ENCODE measurements around the gene NFATC3. TPM values are rescaled to one million over a fixed set of nuclear protein-coding genes. Genes with fewer than 3 reads are reported as not detected.
"Not testable (repeated sequence)": the region's sequence is repeated elsewhere in the genome, so short reads cannot be mapped to it uniquely, and the experiment has no call there.

The NFATC3 gene
- total RNA-seq, 1 experiment from 2014 or later, result 12.1 TPM

DNA sequence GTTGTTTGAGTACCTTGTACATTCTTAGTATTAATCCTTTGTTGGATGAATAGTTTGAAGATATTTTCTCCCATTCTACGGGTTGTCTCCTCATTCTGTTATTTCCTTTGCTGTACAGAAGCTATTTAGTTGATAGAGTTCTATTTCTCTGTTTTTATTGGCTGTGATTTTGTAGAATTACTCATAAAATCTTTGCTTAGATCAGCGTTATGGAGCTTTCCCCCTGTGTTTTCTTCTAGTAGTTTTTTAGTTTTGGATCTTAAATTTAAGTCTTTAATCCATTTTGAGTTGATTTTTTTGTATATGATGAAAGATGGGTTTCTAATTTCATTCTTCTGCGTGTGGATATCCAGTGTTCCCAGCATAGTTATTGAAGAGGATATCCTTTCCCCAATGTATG, 45.4 kb downstream of the NFATC3 start:
- Histone ChIP-seq H3K4me2 (ENCODE audit: low read length) (no peak overlapping the region), H3K4me3 (ENCODE audit: low read length) (no peak overlapping the region), H3K27me3 (ENCODE audit: low read length) (no peaks in the 10 kb centered on the region), H3K4me1 (ENCODE audit: insufficient read depth, low read length) (peaks cover 16% of the 10 kb centered on the region), H3K9ac (ENCODE audit: low read length) (no peak overlapping the region), H3K9me2 (replicated peaks; ENCODE audit: low read length) (no peaks in the 10 kb centered on the region), H3K27ac (ENCODE audit: low read length) (no peak overlapping the region), H3K79me2 (ENCODE audit: low read length) (no peaks in the 10 kb centered on the region), H2AFZ (ENCODE audit: low read length) (no peak overlapping the region), H3K9me3 (ENCODE audit: low read length) (no peaks in the 10 kb centered on the region), H4K20me1 (ENCODE audit: low read length) (no peaks in the 10 kb centered on the region), H3K36me3 (ENCODE audit: low read depth, low read length) (no peaks in the 10 kb centered on the region; the same call in 1 of the 2 replicates), H3F3A (ENCODE audit: low read length, unreplicated experiment) (no peaks in the 10 kb centered on the region)
- intact Hi-C loops (cut with micrococcal nuclease), result no loop called here
- TF ChIP-seq EZH2 (IDR thresholded peaks at IDR 0.05; ENCODE audit: low read length, unreplicated experiment) (no peak), EZH2phosphoT487 (IDR thresholded peaks at IDR 0.05; ENCODE audit: borderline replicate concordance, low read length) (no peak)
- TF ChIP-seq, protein P1, sequence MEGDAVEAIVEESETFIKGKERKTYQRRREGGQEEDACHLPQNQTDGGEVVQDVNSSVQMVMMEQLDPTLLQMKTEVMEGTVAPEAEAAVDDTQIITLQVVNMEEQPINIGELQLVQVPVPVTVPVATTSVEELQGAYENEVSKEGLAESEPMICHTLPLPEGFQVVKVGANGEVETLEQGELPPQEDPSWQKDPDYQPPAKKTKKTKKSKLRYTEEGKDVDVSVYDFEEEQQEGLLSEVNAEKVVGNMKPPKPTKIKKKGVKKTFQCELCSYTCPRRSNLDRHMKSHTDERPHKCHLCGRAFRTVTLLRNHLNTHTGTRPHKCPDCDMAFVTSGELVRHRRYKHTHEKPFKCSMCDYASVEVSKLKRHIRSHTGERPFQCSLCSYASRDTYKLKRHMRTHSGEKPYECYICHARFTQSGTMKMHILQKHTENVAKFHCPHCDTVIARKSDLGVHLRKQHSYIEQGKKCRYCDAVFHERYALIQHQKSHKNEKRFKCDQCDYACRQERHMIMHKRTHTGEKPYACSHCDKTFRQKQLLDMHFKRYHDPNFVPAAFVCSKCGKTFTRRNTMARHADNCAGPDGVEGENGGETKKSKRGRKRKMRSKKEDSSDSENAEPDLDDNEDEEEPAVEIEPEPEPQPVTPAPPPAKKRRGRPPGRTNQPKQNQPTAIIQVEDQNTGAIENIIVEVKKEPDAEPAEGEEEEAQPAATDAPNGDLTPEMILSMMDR (conservative IDR thresholded peaks at IDR 0.05; ENCODE audit: low read depth, low read length), result no peak
- BruUV-seq (replicated peaks), result no TSS peak
- DNase-seq (no peak), ATAC-seq (no peak)
- POLR2A ChIA-PET (ENCODE audit: unreplicated experiment), result no interaction called here
- CTCF ChIA-PET, result no interaction called here

DNA sequence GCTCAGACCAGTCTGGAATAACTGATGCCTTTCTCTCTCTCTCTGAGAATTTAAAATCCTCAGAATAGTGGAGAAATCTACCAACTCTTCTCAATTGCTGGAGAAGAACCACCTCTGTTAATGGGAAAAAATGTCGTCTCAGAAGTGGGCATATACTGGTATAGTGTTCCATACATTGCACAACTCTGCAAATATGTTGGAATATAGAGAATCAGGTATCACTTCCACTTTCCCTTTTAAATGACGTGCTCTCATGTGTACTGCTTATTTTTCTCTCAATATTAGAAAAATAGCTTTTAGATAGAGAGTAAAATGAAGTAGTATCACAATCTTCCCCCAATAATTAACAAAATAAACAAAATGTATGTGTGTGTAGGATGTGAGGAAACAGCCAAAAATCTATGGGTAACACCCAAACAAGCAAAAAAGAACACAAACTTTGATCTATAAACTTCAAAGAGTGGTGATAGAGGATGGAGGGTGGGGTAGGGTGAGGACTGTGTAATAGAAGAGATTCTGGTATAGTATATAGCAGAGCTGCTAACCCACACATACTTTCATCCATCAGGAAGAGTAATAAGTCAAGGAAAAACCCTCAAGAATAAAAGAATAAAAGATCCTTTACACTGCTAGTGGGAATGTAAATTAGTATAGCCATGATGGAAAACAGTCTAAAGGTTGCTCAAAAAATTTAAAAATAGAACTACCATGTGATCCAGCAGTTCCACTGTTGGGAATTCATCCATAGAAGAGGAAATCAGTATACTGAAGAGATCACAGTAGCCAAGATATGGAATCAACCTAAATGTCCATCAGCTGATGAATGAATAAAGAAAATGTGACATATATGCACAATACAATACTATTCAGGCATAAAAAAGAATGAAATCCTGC, 46.9 kb downstream of the NFATC3 start:
- H4K20me1 ChIP-seq (ENCODE audit: low read length), result no peaks in the 10 kb centered on the region
- DNase-seq, result no peak
- CTCF ChIA-PET, result no interaction called here
- H3K27ac ChIP-seq (ENCODE audit: low read length), result no peak overlapping the region
- H3K79me2 ChIP-seq (ENCODE audit: low read length), result no peaks in the 10 kb centered on the region
- intact Hi-C loops (cut with micrococcal nuclease), result no loop called here
- no peak overlapping the region for H3K4me2 ChIP-seq (ENCODE audit: low read length)
- H3K9me2 ChIP-seq (replicated peaks; ENCODE audit: low read length), result no peaks in the 10 kb centered on the region
- H3K4me1 ChIP-seq (ENCODE audit: insufficient read depth, low read length), result peaks cover 16% of the 10 kb centered on the region
- H3F3A ChIP-seq (ENCODE audit: low read length, unreplicated experiment), result no peaks in the 10 kb centered on the region
- no peak for ATAC-seq
- H2AFZ ChIP-seq (ENCODE audit: low read length), result no peak overlapping the region
- no peaks in the 10 kb centered on the region for H3K27me3 ChIP-seq (ENCODE audit: low read length)
- no peaks in the 10 kb centered on the region for H3K36me3 ChIP-seq (ENCODE audit: low read depth, low read length)
- H3K4me3 ChIP-seq (ENCODE audit: low read length), result no peak overlapping the region
- BruUV-seq (replicated peaks), result no TSS peak
- H3K9me3 ChIP-seq (ENCODE audit: low read length), result no peaks in the 10 kb centered on the region
- POLR2A ChIA-PET (ENCODE audit: unreplicated experiment), result no interaction called here
- TF ChIP-seq, protein P1 (conservative IDR thresholded peaks at IDR 0.05; ENCODE audit: low read depth, low read length), result no peak
- TF ChIP-seq EZH2phosphoT487 (IDR thresholded peaks at IDR 0.05; ENCODE audit: borderline replicate concordance, low read length) (no peak), EZH2 (IDR thresholded peaks at IDR 0.05; ENCODE audit: low read length, unreplicated experiment) (no peak)
- no peak overlapping the region for H3K9ac ChIP-seq (ENCODE audit: low read length)

DNA sequence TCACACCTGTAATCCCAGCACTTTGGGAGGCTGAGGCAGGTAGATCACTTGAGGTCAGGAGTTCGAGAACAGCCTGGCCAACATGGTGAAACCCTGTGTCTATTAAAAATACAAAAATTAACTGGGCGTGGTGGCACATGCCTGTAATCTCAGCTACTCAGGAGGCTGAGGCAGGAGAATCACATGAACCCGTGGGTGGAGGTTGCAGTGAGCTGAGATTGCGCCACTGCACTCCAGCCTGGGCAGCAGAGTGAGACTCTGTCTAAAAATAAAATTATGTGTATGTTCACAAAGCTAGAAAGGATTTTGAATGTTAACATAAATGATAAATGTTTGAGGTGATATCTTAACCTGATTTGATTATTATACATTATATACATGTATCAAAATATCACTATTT, 47.8 kb downstream of the NFATC3 start:
- H3K4me2 ChIP-seq (ENCODE audit: low read length); H4K20me1 ChIP-seq (ENCODE audit: low read length); H3K9ac ChIP-seq (ENCODE audit: low read length); POLR2A ChIA-PET (ENCODE audit: unreplicated experiment); CTCF ChIA-PET; DNase-seq; H3K27ac ChIP-seq (ENCODE audit: low read length); ATAC-seq; BruUV-seq (replicated peaks); H3F3A ChIP-seq (ENCODE audit: low read length, unreplicated experiment); H3K36me3 ChIP-seq (ENCODE audit: low read depth, low read length); H3K79me2 ChIP-seq (ENCODE audit: low read length); H3K4me3 ChIP-seq (ENCODE audit: low read length); H3K27me3 ChIP-seq (ENCODE audit: low read length); intact Hi-C loops (cut with micrococcal nuclease); H3K9me3 ChIP-seq (ENCODE audit: low read length); H3K9me2 ChIP-seq (replicated peaks; ENCODE audit: low read length); H2AFZ ChIP-seq (ENCODE audit: low read length): not testable (repeated sequence)
- peaks cover 16% of the 10 kb centered on the region for H3K4me1 ChIP-seq (ENCODE audit: insufficient read depth, low read length)

Data from PC-3 (cell line).